Neural crest cell (in vitro differentiated cells): ENCODE results near the gene ALG5. TPM values are rescaled to one million over a fixed set of nuclear protein-coding genes. Genes with fewer than 3 reads are reported as not detected.

Source experiments
- DNase-seq: peaks from one replicate; pipeline ENCODE4 v3.0.0; 2021; ENCODE audit warnings: low read depth, mixed read lengths, low spot score
- H3K27ac Mint-ChIP-seq: one replicate; pipeline ENCODE4 v1.8.0; 2021; ENCODE audit warnings: mild to moderate bottlenecking, mixed read lengths; ENCODE audit not compliant: unreplicated experiment
- H3K27me3 Mint-ChIP-seq: 2 replicates; pipeline ENCODE4 v1.8.0; 2021; ENCODE audit warnings: low read depth, mild to moderate bottlenecking, mixed read lengths
- H3K36me3 Mint-ChIP-seq: 2 replicates; pipeline ENCODE4 v1.8.0; 2021; ENCODE audit warnings: low read depth, mild to moderate bottlenecking, mixed read lengths
- H3K4me1 Mint-ChIP-seq: 2 replicates; pipeline ENCODE4 v1.8.0; 2021; ENCODE audit warnings: mixed read lengths
- H3K4me3 Mint-ChIP-seq: one replicate; pipeline ENCODE4 v1.8.0; 2021; ENCODE audit warnings: mild to moderate bottlenecking, mixed read lengths
- H3K9me3 Mint-ChIP-seq: 2 replicates; pipeline ENCODE4 v1.8.0; 2021; ENCODE audit warnings: mixed read lengths
- CTCF ChIP-seq: fragments of 200-600 bp; sonication (generic); conservative IDR thresholded peaks from 2 replicates; pipeline ENCODE4 v1.5.0; 2021; ENCODE audit warnings: antibody characterized with exemption, mild to moderate bottlenecking
- total RNA-seq: library from RNA; stranded (reverse); gene quantifications from 2 replicates; pipeline ENCODE4 v1.2.1, GENCODE V29; 2021

The ALG5 gene
- total RNA-seq, 1 donor from 2014 or later = 31.1 TPM

- DNase-seq = no peak
- Mint-ChIP-seq H3K4me3 (no peak overlapping the region), H3K36me3 (peaks cover 23% of the 10 kb centered on the region), H3K4me1 (peaks cover 9% of the 10 kb centered on the region), H3K27me3 (peaks cover 48% of the 10 kb centered on the region), H3K27ac (no peak overlapping the region), H3K9me3 (peaks cover 10% of the 10 kb centered on the region)
- TF ChIP-seq CTCF = no peak
Measured at GRCh38 chr13:36945078-36945477, 54.1 kb downstream of the ALG5 start.

GRCh38 chr13:36925603-36926002 is 73.5 kb downstream of the ALG5 start:
- no peak for DNase-seq
- H3K36me3 Mint-ChIP-seq = no peaks in the 10 kb centered on the region
- peaks cover 46% of the 10 kb centered on the region for H3K27me3 Mint-ChIP-seq
- H3K4me3 Mint-ChIP-seq = peak overlapping the region; percentile 22
- H3K27ac Mint-ChIP-seq = no peak overlapping the region
- no peaks in the 10 kb centered on the region for H3K9me3 Mint-ChIP-seq
- no peak for TF ChIP-seq CTCF
- peaks cover 1% of the 10 kb centered on the region for H3K4me1 Mint-ChIP-seq

GRCh38 chr13:36924001-36924400 is 75.1 kb downstream of the ALG5 start:
- Mint-ChIP-seq H3K27me3 (peaks cover 48% of the 10 kb centered on the region), H3K9me3 (no peaks in the 10 kb centered on the region), H3K4me1 (peaks cover 6% of the 10 kb centered on the region), H3K27ac (no peak overlapping the region), H3K36me3 (no peaks in the 10 kb centered on the region), H3K4me3 (no peak overlapping the region)
- no peak for TF ChIP-seq CTCF
- no peak for DNase-seq

- Mint-ChIP-seq H3K27me3 (peaks cover 60% of the 10 kb centered on the region), H3K36me3 (no peaks in the 10 kb centered on the region), H3K27ac (no peak overlapping the region), H3K4me1 (peaks cover 16% of the 10 kb centered on the region), H3K9me3 (no peaks in the 10 kb centered on the region), H3K4me3 (peak overlapping the region; percentile 92)
- TF ChIP-seq CTCF = no peak
- DNase-seq = no peak
Measured at GRCh38 chr13:36921631-36922301, 77.4 kb downstream of the ALG5 start.

GRCh38 chr13:36920616-36921185 is 78.4 kb downstream of the ALG5 start:
- DNase-seq = no peak
- H3K27me3 Mint-ChIP-seq = peaks cover 60% of the 10 kb centered on the region
- peak overlapping the region; percentile 92 for H3K4me3 Mint-ChIP-seq
- no peaks in the 10 kb centered on the region for H3K36me3 Mint-ChIP-seq
- H3K9me3 Mint-ChIP-seq = no peaks in the 10 kb centered on the region
- H3K4me1 Mint-ChIP-seq = peaks cover 16% of the 10 kb centered on the region
- TF ChIP-seq CTCF = no peak
- H3K27ac Mint-ChIP-seq = no peak overlapping the region
